Endothelial cell of umbilical vein (primary cell): ENCODE data around the gene KPNB1. TPM values are rescaled to one million over a fixed set of nuclear protein-coding genes. Genes with fewer than 3 reads are reported as not detected.
A peak's percentile ranks its signal among the peaks of the same experiment; 100 is the strongest.

Experiments
- BruUV-seq: library from RNA; stranded (reverse); fragments of 400-500 nt; replicated peaks from 2 replicates; lab custom pipeline; 2021; lab: Mats Ljungman, UMichigan
- CTCF ChIA-PET: fragments of 300-600, 350-600 bp; sonication (Branson Sonifier 250); formaldehyde crosslinking; loops from one replicate; lab custom pipeline; 2021; ENCODE audit warnings: antibody characterized with exemption, inconsistent platforms; lab: Charles Lee
- POLR2A ChIA-PET: fragments of 300-600, 350-600 bp; sonication (Branson Sonifier 250); formaldehyde crosslinking; loops from one replicate; lab custom pipeline; 2021; ENCODE audit warnings: antibody characterized with exemption, inconsistent platforms; lab: Charles Lee
- DNase-seq: peaks from one replicate; pipeline ENCODE4 v3.0.0-alpha.2; 2011; ENCODE audit warnings: low read depth, low spot score
- FAIRE-seq: peaks from 2 replicates; lab custom pipeline; 2011; peaks lifted over from hg19 to GRCh38; lab: Jason Lieb, UNC
- H2AFZ ChIP-seq: 2 replicates; pipeline ENCODE4 v1.6.0; 2012; ENCODE audit warnings: low read depth, low read length, control low read depth, inconsistent platforms
- H3K27ac ChIP-seq: 2 replicates; pipeline ENCODE4 v1.5.1; 2011; ENCODE audit warnings: low read depth, mild to moderate bottlenecking, control low read depth, low read length, moderate library complexity; ENCODE audit not compliant: insufficient read depth
- H3K27me3 ChIP-seq, 2 experiments: 2 replicates each; pipeline versions ENCODE4 v1.6.0 to v1.6.1; 2011; ENCODE audit warnings: low read length in 2 of 2, mixed read lengths in 1 of 2; ENCODE audit not compliant: control insufficient read depth in 2 of 2, insufficient read depth in 2 of 2
- H3K36me3 ChIP-seq, 2 experiments: 2 replicates in 1 of 2; 3 replicates in 1 of 2; pipeline ENCODE4 v1.5.1; 2011; ENCODE audit warnings: low read length in 2 of 2, mild to moderate bottlenecking in 1 of 2, moderate library complexity in 1 of 2; ENCODE audit not compliant: control insufficient read depth in 2 of 2, insufficient read depth in 2 of 2; ENCODE audit errors: extremely low read depth in 1 of 2
- H3K4me1 ChIP-seq: 3 replicates; pipeline ENCODE4 v1.5.1; 2011; ENCODE audit warnings: mild to moderate bottlenecking, low read length; ENCODE audit not compliant: control insufficient read depth, insufficient read depth; ENCODE audit errors: extremely low read depth
- H3K4me2 ChIP-seq: 2 replicates; pipeline ENCODE4 v1.6.1; 2011; ENCODE audit warnings: low read length, control low read depth, mixed read lengths; ENCODE audit not compliant: insufficient read depth
- H3K4me3 ChIP-seq, 3 experiments: fragments of 200-600 bp in 1 of 3; sonication (generic), shearing (Covaris generic) in 1 of 3; replicated peaks in 1 of 3; 2 replicates each; pipeline ENCODE4 v1.5.1; 2011 to 2016; ENCODE audit warnings: control low read depth in 3 of 3, low read length in 3 of 3, mild to moderate bottlenecking in 2 of 3, inconsistent platforms in 1 of 3, low read depth in 1 of 3, moderate library complexity in 1 of 3; ENCODE audit not compliant: insufficient read depth in 1 of 3
- H3K79me2 ChIP-seq: 2 replicates; pipeline ENCODE4 v1.6.0; 2012; ENCODE audit warnings: low read length, inconsistent platforms; ENCODE audit not compliant: control insufficient read depth, insufficient read depth
- H3K9ac ChIP-seq: replicated peaks from 2 replicates; pipeline ENCODE3; 2011; ENCODE audit warnings: low read length, control low read depth; ENCODE audit not compliant: insufficient read depth; ENCODE audit errors: extremely low read depth
- H3K9me1 ChIP-seq: replicated peaks from 3 replicates; pipeline ENCODE4 v1.6.0; 2011; ENCODE audit warnings: mild to moderate bottlenecking, low read length; ENCODE audit not compliant: control insufficient read depth, insufficient read depth; ENCODE audit errors: extremely low read depth
- H3K9me3 ChIP-seq: replicated peaks from 2 replicates; pipeline ENCODE4 v1.5.1; 2012; ENCODE audit warnings: low read length, inconsistent platforms; ENCODE audit not compliant: control insufficient read depth, insufficient read depth
- H4K20me1 ChIP-seq: replicated peaks from 2 replicates; pipeline ENCODE3; 2011; ENCODE audit warnings: mild to moderate bottlenecking, low read length; ENCODE audit not compliant: control insufficient read depth, insufficient read depth; ENCODE audit errors: extremely low read depth
- CTCF ChIP-seq, 2 donors: IDR thresholded peaks; 1 replicate in 1 of 2; 2 replicates in 1 of 2; pipeline ENCODE4 v1.5.1; 2011; ENCODE audit warnings: low read length in 2 of 2, mild to moderate bottlenecking in 2 of 2, moderate library complexity in 2 of 2, control low read depth in 1 of 2, inconsistent platforms in 1 of 2, low read depth in 1 of 2; ENCODE audit not compliant: insufficient read depth in 1 of 2; ENCODE audit errors: extremely low read depth in 1 of 2
- EZH2 ChIP-seq: IDR thresholded peaks from 2 replicates; pipeline ENCODE4 v1.6.1; 2012; ENCODE audit warnings: borderline replicate concordance, low read depth, mild to moderate bottlenecking, moderate library complexity, low read length, inconsistent platforms; ENCODE audit not compliant: severe bottlenecking
- FOS ChIP-seq: IDR thresholded peaks from 2 replicates; pipeline ENCODE4 v1.6.1; 2011; ENCODE audit warnings: mild to moderate bottlenecking, low read length, moderate library complexity, borderline replicate concordance; ENCODE audit not compliant: insufficient read depth
- GATA2 ChIP-seq: IDR thresholded peaks from 2 replicates; pipeline ENCODE4 v1.7.0; 2011; ENCODE audit warnings: low read depth, mild to moderate bottlenecking, moderate library complexity, mixed read lengths, low read length; ENCODE audit not compliant: insufficient read length, insufficient read depth
- JUN ChIP-seq: IDR thresholded peaks from 2 replicates; pipeline ENCODE4 v1.6.1; 2011; ENCODE audit warnings: borderline replicate concordance, low read depth; ENCODE audit not compliant: insufficient read length, insufficient read depth
- MAX ChIP-seq: IDR thresholded peaks from 2 replicates; pipeline ENCODE4 v1.6.1; 2011; ENCODE audit not compliant: insufficient read depth, insufficient read length
- MYC ChIP-seq: IDR thresholded peaks from one replicate; pipeline ENCODE4 v1.6.1; 2011; ENCODE audit warnings: mild to moderate bottlenecking, low read depth, low read length
- POLR2A ChIP-seq: IDR thresholded peaks from 2 replicates; pipeline ENCODE4 v1.6.1; 2012; ENCODE audit warnings: low read depth, mild to moderate bottlenecking, control low read depth, low read length
- POLR2AphosphoS5 ChIP-seq: IDR thresholded peaks from 2 replicates; pipeline ENCODE4 v1.6.1; 2012; ENCODE audit warnings: low read depth, mild to moderate bottlenecking, control low read depth, low read length, moderate library complexity; ENCODE audit not compliant: insufficient read depth
- dilution Hi-C: fragments of 300-500 bp; cut with MboI; formaldehyde crosslinking; loops from one replicate; pipeline ENCODE4 v1.15.0; 2019; ENCODE audit warnings: low sequenced_read_pairs; ENCODE audit not compliant: extremely low pct_ligation_motif_present
- intact Hi-C: fragments of 100-400 bp; cut with micrococcal nuclease; formaldehyde crosslinking; loops from one replicate; pipeline ENCODE4 v1.10.0; 2022
- polyA plus RNA-seq, 4 experiments: library from polyadenylated mRNA; depleted of rRNA in 3 of 4; stranded (reverse) in 3 of 4; unstranded in 1 of 4; fragments of >200 nt; gene quantifications; 2 replicates each; pipeline versions ENCODE4 v1.2.1 to v1.2.3, GENCODE V29; 2011 to 2012; ENCODE audit warnings: missing spikeins in 1 of 4
- total RNA-seq: library from RNA; stranded (reverse); gene quantifications from 2 replicates; pipeline ENCODE4 v1.2.3, GENCODE V29; 2021

Gene KPNB1
- total and polyA plus RNA-seq, 2 donors (not counting 3 experiments of a cell fraction or from before 2014, with no cell fraction given) = 119 to 495 TPM

- TF ChIP-seq FOS (no peak), GATA2 (no peak), POLR2AphosphoS5 (peak; percentile 14), JUN (no peak), POLR2A (no peak), CTCF (IDR thresholded peaks at IDR 0.05; ENCODE audit: extremely low read depth in 1 of 2, insufficient read depth in 1 of 2, low read depth in 1 of 2, low read length in 2 of 2) (peak; percentile 69 to 78), MAX (no peak), MYC (no peak), EZH2 (no peak)
- no peaks in the 10 kb centered on the region for H3K27me3 ChIP-seq
- POLR2A ChIA-PET = interaction anchor here (1.0 kb wide), 1 partner anchor 9 kb away, joined by 4 read pairs; no protein-coding TSS in a partner anchor
- H3K4me2 ChIP-seq = no peak overlapping the region
- dilution Hi-C loops = no loop called here
- CTCF ChIA-PET = interaction anchor here (0.8 to 4.1 kb wide), 18 partner anchors 9 to 167 kb away, joined by 3 to 43 read pairs (median 4); partner anchors contain the start of genes KPNB1, LRRC46, MRPL10 and TBKBP1
- H3K79me2 ChIP-seq = peaks cover 37% of the 10 kb centered on the region
- no peak overlapping the region for H2AFZ ChIP-seq
- peaks cover 17% of the 10 kb centered on the region for H4K20me1 ChIP-seq
- no TSS peak for BruUV-seq
- DNase-seq (peak; percentile 80), FAIRE-seq (peak; percentile 53)
- H3K4me3 ChIP-seq = no peak overlapping the region
- no peak overlapping the region for H3K27ac ChIP-seq
- intact Hi-C loops = loop anchor here (5.0 kb wide), 1 partner anchor 138 kb away; no protein-coding TSS in a partner anchor
- peaks cover 42 to 59% of the 10 kb centered on the region in 2 experiments for H3K36me3 ChIP-seq
- H3K9me3 ChIP-seq = no peaks in the 10 kb centered on the region
- H3K9me1 ChIP-seq = no peaks in the 10 kb centered on the region
- no peaks in the 10 kb centered on the region for H3K4me1 ChIP-seq
- H3K9ac ChIP-seq = no peak overlapping the region
Measured at GRCh38 chr17:47663912-47664623, 14.3 kb downstream of the KPNB1 start.
